T-helper 1 cell treated with Interleukin-12 subunit alpha and Interleukin-12 subunit beta and Interleukin-4 antibody, amounts not matched to agents 30 μg/mL and 1 μg/mL, for 36 hours (primary cell): ENCODE data around the gene FNDC3A.
"Not testable (repeated sequence)": the region's sequence is repeated elsewhere in the genome, so short reads cannot be mapped to it uniquely, and the experiment has no call there.

Experiments
- H3K27ac Mint-ChIP-seq: one replicate; pipeline ENCODE4 v1.8.0; 2021; ENCODE audit warnings: mild to moderate bottlenecking, mixed read lengths
- H3K27me3 Mint-ChIP-seq: one replicate; pipeline ENCODE4 v1.8.0; 2021; ENCODE audit warnings: low read depth, mixed read lengths
- H3K36me3 Mint-ChIP-seq: one replicate; pipeline ENCODE4 v1.8.0; 2021; ENCODE audit warnings: low read depth, mixed read lengths
- H3K4me1 Mint-ChIP-seq: one replicate; pipeline ENCODE4 v1.8.0; 2021; ENCODE audit warnings: low read depth, mixed read lengths
- H3K4me3 Mint-ChIP-seq: one replicate; pipeline ENCODE4 v1.8.0; 2021; ENCODE audit warnings: mild to moderate bottlenecking, moderate library complexity, mixed read lengths
- H3K9me3 Mint-ChIP-seq: one replicate; pipeline ENCODE4 v1.8.0; 2021; ENCODE audit warnings: mixed read lengths

Gene FNDC3A

DNA sequence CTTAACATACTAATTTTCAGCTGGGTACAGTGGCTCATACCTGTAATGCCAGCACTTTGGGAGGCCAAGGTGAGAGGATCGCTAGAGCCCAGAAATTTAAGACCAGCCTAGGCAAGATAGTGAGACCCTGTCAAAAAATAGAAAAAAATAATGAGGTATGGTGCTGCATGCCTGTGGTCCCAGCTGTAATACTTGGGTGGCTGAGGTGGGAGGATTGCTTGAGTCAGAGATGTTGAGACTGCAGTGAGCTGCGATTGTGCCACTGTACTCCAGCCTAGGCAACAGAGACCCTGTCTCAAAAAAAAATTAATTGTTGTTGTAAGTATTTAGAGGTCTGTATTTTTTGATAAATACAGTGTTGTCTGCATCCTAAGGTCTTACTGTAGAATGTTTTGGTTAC is 66.8 kb downstream of the FNDC3A start:
- Mint-ChIP-seq H3K36me3 (peaks cover 12% of the 10 kb centered on the region), H3K27me3 (no peaks in the 10 kb centered on the region), H3K9me3 (peaks cover 4% of the 10 kb centered on the region), H3K27ac (no peak overlapping the region), H3K4me3 (no peak overlapping the region), H3K4me1 (peaks cover 3% of the 10 kb centered on the region)

DNA sequence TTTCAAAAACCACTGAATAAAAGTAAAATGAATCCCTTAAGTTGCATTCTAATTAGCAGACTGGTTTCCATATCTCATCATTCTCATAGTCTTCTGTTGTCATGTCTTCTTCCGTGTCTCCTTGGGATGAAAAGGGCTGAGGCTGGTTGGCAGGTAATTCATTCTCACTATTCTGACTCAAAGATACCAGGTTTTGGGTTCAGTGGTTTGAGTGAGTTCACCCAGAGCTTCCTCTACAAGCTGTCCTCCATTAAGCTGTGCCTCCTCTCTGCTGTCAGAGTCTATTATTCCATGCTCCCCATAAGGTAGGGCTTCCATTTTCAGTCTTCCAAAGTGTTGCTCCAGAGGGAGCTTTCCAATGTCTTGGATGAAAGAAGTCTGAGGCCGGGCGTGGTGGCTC is 68.3 kb downstream of the FNDC3A start:
- H3K4me1 Mint-ChIP-seq: peaks cover 8% of the 10 kb centered on the region
- H3K9me3 Mint-ChIP-seq: peaks cover 12% of the 10 kb centered on the region
- H3K27me3 Mint-ChIP-seq: no peaks in the 10 kb centered on the region
- peaks cover 12% of the 10 kb centered on the region for H3K36me3 Mint-ChIP-seq
- no peak overlapping the region for H3K4me3 Mint-ChIP-seq
- H3K27ac Mint-ChIP-seq: no peak overlapping the region

DNA sequence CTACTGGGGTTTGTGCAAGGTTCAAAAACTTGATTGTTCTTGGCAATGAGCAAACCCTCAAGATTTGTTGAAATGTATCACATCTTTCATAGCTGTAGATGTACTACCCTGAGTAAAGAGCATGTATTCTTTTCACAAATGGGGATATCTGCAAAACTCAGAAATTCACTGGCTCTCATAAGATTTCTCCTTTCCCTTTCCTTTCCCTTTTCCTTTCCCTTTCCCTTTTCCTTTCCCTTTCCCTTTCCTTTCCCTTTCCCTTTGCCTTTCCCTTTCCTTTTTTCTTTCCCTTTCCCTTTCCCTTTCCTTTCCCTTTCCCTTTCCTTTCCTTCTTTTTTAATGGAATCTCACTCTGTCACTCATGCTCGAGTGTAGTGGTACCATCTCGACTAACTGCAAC is 69.1 kb downstream of the FNDC3A start:
- Mint-ChIP-seq H3K4me3 (no peak overlapping the region), H3K27me3 (no peaks in the 10 kb centered on the region), H3K27ac (no peak overlapping the region), H3K4me1 (peaks cover 10% of the 10 kb centered on the region), H3K36me3 (peaks cover 15% of the 10 kb centered on the region), H3K9me3 (peaks cover 16% of the 10 kb centered on the region)

DNA sequence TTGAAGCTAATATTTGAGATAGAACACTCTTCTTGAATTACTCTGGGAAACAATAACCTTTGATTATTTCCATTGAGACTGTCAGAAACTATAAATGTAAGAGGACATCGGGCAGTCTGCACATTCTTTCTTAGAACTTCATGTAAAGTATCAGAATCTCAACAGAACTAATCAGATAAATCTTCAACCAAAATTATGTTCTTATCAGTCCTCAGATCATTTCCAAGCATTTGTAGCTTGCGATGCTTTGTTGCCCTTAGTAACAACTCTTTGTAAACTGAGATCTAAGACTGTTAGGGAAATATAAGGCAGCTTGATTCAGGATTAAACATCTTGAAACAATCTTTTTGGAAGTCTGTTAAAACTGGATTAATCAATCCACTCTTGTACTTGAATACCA is 70.3 kb downstream of the FNDC3A start:
- Mint-ChIP-seq H3K27ac (no peak overlapping the region), H3K4me3 (no peak overlapping the region), H3K36me3 (peaks cover 21% of the 10 kb centered on the region), H3K9me3 (peaks cover 21% of the 10 kb centered on the region), H3K27me3 (no peaks in the 10 kb centered on the region), H3K4me1 (peaks cover 10% of the 10 kb centered on the region)

- H3K27me3 Mint-ChIP-seq: no peaks in the 10 kb centered on the region
- peaks cover 24% of the 10 kb centered on the region for H3K36me3 Mint-ChIP-seq
- H3K4me3 Mint-ChIP-seq: no peak overlapping the region
- peaks cover 23% of the 10 kb centered on the region for H3K9me3 Mint-ChIP-seq
- H3K4me1 Mint-ChIP-seq: peaks cover 10% of the 10 kb centered on the region
- no peak overlapping the region for H3K27ac Mint-ChIP-seq
Measured at GRCh38 chr13:49046519-49046918, 70.8 kb downstream of the FNDC3A start.

DNA sequence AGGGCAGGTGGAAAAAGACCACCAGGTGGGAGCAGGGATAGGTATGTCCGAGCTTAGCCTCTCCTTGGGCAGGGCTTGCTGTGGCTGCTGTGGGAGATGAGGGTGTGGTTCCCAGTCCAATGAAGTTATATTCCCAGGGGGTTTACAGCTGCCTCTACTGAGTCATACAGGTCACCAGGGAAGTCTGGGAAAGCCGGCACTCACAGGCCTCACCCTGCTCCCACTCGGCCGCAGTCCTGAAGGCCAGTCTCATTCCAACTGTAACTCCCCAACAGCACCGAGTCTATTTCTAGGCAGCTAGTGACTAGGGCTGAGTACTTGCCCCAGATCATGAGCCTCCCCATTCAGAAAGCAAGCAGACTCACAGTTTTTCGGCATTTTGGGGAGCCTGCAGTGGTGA is 77.1 kb downstream of the FNDC3A start:
- Mint-ChIP-seq H3K4me1 (peaks cover 8% of the 10 kb centered on the region), H3K36me3 (peaks cover 26% of the 10 kb centered on the region), H3K27me3 (no peaks in the 10 kb centered on the region)

GRCh38 chr13:49053215-49053614 is 77.5 kb downstream of the FNDC3A start:
- Mint-ChIP-seq H3K27ac (no peak overlapping the region), H3K27me3 (no peaks in the 10 kb centered on the region), H3K36me3 (peaks cover 26% of the 10 kb centered on the region), H3K9me3 (peaks cover 22% of the 10 kb centered on the region), H3K4me1 (peaks cover 8% of the 10 kb centered on the region), H3K4me3 (no peak overlapping the region)

More for the DNA sequence above, 77.1 kb downstream of the FNDC3A start:
- Mint-ChIP-seq H3K27ac (no peak overlapping the region), H3K9me3 (peaks cover 22% of the 10 kb centered on the region), H3K4me3 (no peak overlapping the region)

- H3K27ac Mint-ChIP-seq: no peak overlapping the region
- H3K27me3 Mint-ChIP-seq: no peaks in the 10 kb centered on the region
- peaks cover 22% of the 10 kb centered on the region for H3K36me3 Mint-ChIP-seq
- H3K4me3 Mint-ChIP-seq: no peak overlapping the region
- H3K9me3 Mint-ChIP-seq: peaks cover 16% of the 10 kb centered on the region
- peaks cover 3% of the 10 kb centered on the region for H3K4me1 Mint-ChIP-seq
Measured at GRCh38 chr13:49053906-49054305, 78.2 kb downstream of the FNDC3A start.

- H3K4me1 Mint-ChIP-seq: no peaks in the 10 kb centered on the region
- peaks cover 12% of the 10 kb centered on the region for H3K9me3 Mint-ChIP-seq
- H3K27me3 Mint-ChIP-seq: no peaks in the 10 kb centered on the region
- H3K4me3 Mint-ChIP-seq: no peak overlapping the region
- H3K27ac Mint-ChIP-seq: no peak overlapping the region
- H3K36me3 Mint-ChIP-seq: peaks cover 16% of the 10 kb centered on the region
Measured at GRCh38 chr13:49055021-49055420, 79.3 kb downstream of the FNDC3A start.

- Mint-ChIP-seq H3K36me3 (peaks cover 3% of the 10 kb centered on the region), H3K4me1 (no peaks in the 10 kb centered on the region), H3K9me3 (peaks cover 3% of the 10 kb centered on the region), H3K27ac (no peak overlapping the region), H3K27me3 (no peaks in the 10 kb centered on the region), H3K4me3 (no peak overlapping the region)
Measured at GRCh38 chr13:49057176-49057575, 81.5 kb downstream of the FNDC3A start.

DNA sequence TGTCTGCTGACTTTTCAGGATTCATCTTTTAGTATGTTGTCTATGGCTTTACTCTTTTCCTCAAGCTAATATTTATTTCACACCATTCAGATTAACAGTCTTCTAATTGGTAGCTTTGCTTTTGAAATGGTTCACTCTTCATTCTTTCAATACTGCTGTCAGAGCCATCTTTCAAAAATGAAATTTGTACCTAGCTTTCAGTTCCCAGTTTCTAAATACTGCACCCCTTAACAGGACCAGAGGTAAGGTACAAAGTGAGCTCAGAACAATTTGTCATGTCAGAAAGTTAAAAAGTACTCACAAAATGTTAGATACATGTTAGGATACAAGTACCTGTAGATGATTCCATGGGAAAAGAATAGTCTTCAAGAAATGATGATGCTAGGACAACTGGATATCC is 83.0 kb downstream of the FNDC3A start:
- no peak overlapping the region for H3K4me3 Mint-ChIP-seq
- H3K4me1 Mint-ChIP-seq: peaks cover 4% of the 10 kb centered on the region
- no peaks in the 10 kb centered on the region for H3K36me3 Mint-ChIP-seq
- no peaks in the 10 kb centered on the region for H3K27me3 Mint-ChIP-seq
- H3K9me3 Mint-ChIP-seq: no peaks in the 10 kb centered on the region
- H3K27ac Mint-ChIP-seq: no peak overlapping the region

- peaks cover 4% of the 10 kb centered on the region for H3K4me1 Mint-ChIP-seq
- H3K4me3 Mint-ChIP-seq: no peak overlapping the region
- no peaks in the 10 kb centered on the region for H3K9me3 Mint-ChIP-seq
- H3K27me3 Mint-ChIP-seq: no peaks in the 10 kb centered on the region
- no peaks in the 10 kb centered on the region for H3K36me3 Mint-ChIP-seq
- no peak overlapping the region for H3K27ac Mint-ChIP-seq
Measured at GRCh38 chr13:49060678-49061387, 85.1 kb downstream of the FNDC3A start.

GRCh38 chr13:49061388-49061752 is 85.7 kb downstream of the FNDC3A start:
- H3K27ac Mint-ChIP-seq, H3K4me3 Mint-ChIP-seq, H3K4me1 Mint-ChIP-seq, H3K27me3 Mint-ChIP-seq, H3K36me3 Mint-ChIP-seq, H3K9me3 Mint-ChIP-seq: not testable (repeated sequence)

DNA sequence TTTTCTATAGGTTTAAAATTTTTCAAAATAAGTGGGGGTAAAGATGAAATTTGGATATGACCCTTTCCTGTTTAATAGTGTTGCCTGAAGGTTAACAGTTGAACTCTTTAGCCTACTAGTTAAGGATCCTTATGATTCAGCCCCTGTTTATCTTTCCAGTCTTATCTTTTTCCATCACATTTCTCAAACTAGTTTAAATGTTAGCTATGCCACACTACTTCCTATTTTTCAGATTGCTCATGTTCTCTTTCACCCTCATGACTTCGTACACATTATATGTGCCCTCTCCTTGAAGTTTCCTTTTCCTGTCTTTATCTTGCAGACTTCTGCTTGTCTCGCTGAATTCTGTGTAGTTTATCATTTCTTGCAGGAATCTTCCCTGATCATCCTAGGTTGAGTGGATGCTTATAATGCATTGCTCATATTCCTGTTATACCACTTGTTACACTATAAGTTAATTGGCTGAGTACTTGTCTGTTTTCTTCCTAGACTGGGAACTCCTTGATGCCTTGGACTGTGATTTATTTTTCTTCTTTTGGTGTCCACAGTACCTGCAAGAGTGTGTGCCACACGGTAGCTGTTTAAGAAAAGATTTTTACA is 86.7 kb downstream of the FNDC3A start:
- no peaks in the 10 kb centered on the region for H3K9me3 Mint-ChIP-seq

GRCh38 chr13:49063011-49063410 is 87.3 kb downstream of the FNDC3A start:
- H3K27ac Mint-ChIP-seq: no peak overlapping the region
- H3K4me3 Mint-ChIP-seq: no peak overlapping the region
- no peaks in the 10 kb centered on the region for H3K9me3 Mint-ChIP-seq
- H3K27me3 Mint-ChIP-seq: no peaks in the 10 kb centered on the region
- no peaks in the 10 kb centered on the region for H3K36me3 Mint-ChIP-seq
- H3K4me1 Mint-ChIP-seq: peaks cover 4% of the 10 kb centered on the region

More for the DNA sequence above, 86.7 kb downstream of the FNDC3A start:
- H3K27me3 Mint-ChIP-seq: no peaks in the 10 kb centered on the region
- no peak overlapping the region for H3K27ac Mint-ChIP-seq
- H3K4me3 Mint-ChIP-seq: no peak overlapping the region
- H3K36me3 Mint-ChIP-seq: no peaks in the 10 kb centered on the region
- H3K4me1 Mint-ChIP-seq: peaks cover 4% of the 10 kb centered on the region
